ENCODE data around the gene CLIC5.

Gene CLIC5

DNA sequence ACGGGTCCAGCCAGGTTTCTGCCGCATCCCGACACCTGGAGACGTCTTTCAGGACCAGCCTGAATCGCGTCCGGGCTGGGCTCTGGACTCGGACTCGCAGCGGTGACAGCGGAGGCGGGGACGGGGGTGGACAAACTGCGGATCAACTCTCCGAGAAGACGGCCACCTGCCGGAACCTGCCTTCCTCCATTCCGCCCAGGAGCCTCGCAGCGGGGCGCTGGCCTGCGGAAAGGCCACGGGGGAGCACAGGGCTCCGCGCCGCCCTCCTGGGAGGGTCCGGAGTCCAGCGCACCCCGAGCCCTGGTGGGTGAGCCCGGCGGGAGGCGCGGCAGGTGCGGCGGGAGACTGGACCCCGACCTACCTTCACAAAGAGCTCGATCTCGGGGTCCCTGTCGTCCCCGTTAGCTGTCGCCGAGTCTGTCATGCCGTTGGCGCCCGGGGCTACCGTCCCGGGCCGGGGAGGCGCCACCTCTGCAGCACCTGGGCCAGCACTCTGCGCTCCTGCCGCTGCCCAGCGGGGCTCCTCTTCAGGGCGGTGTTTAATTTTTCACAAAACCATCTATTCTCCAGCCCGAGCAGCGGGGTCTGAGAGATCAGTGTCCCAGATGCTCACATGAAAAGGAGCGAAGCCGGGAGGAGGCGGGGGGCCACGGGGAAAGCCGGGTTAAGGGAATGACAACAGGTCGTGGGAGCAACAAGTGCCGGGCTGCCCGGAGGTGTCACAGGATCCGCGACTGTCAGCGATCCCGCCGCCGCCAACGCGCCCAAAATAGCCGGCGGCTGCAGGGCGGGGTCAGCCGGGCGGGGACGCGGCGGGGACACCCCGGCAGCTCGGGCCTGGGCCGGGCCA lies at the start of gene CLIC5:
CLIC5 (minus strand) TSS at position 742 of the 850 bp plus-strand sequence; CDS start at position 424, 318 bp downstream.
- no peak for DNase-seq

GRCh38 chr6:46062991-46063390 lies 47.3 kb upstream of the CLIC5 start:
- no peak for DNase-seq

DNA sequence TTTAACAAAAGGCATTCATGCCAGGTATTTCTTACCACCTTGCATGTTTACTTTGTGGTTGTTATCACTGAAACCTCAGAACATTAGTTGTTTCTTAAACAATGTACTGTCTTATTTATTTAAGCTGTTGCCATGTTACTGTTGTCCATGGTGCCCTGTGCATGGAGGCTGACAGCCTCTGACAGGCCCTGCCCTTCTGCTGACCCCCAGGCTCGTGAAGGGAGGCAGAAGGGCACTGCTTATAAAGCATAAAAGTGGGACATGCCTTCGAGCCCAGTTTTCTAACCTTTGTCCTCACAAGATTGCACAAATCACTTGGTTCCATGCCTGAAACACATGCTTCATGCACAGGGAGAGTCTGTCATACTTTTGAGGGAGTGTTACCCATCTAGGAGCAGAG lies 46.7 kb upstream of the CLIC5 start:
- DNase-seq: no peak

GRCh38 chr6:46061497-46061896 lies 45.8 kb upstream of the CLIC5 start:
- DNase-seq: no peak

GRCh38 chr6:46059608-46060007 lies 43.9 kb upstream of the CLIC5 start:
- DNase-seq: no peak

DNA sequence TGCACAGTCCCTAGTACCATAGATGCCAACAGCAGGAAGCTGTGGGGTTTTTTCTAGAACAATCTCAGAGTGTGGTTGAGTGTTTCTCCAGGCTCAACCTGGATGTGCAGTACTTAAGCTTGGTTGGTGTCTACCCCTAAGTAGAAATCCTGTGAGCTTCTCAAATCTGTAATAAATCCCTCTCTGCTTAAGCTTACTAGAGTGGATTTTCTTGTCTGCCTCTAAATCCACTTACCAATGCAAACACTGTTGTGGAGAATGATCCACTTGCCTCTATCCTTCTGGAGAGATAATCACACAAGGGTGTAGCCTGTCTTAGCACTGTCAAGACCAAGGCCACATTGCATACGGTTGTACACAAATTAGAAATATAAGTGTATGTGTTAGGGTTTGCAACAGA lies 43.3 kb upstream of the CLIC5 start:
- no peak for DNase-seq

DNA sequence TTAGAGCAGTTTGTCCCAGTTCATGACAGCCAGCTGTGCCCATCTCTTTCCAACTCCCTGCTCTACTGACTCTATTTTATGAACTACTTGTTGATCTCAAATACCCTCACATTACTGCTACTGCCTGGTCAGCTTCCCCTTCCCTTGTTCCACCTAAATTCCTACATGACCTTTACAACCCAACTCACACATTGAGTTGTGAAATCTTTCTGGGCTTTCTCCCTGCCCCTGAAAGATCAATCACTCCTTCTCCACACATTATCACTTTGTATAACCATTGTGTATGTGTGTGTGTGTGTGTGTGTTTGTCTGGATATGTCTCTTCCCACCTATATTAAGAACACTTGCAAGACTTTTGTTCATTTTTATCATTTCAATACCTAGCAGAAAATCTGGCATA lies 42.1 kb upstream of the CLIC5 start:
- DNase-seq: no peak

DNA sequence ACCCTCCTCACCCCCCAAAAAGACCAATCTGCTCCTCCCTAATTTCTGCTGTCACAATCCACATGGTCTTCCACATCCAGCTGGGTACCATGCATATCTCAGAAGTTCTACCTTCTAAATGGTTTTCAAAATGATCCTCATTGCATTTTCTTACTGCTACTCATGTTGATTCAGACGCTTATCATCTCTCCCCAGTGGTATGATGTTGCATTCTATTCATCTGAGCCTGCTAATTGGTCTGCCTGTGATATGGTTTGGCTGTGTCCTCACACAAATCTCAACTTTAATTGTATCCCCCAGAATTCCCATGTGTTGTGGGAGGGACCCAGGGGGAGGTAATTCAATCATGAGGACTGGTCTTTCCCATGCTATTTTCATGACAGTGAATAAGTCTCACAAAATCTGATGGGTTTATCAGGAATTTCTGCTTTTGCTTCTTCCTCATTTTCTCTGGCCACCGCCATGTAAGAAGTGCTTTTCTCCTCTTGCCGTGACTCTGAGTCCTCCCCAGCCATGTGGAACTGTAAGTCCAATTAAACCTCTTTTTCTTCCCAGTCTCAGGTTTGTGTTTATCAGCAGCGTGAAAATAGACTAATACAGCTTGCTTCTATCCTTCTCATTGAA lies 41.4 kb upstream of the CLIC5 start:
- DNase-seq: no peak

- DNase-seq: no peak
These were observed 38.9 kb upstream of the CLIC5 start for GRCh38 chr6:46054516-46054915.

GRCh38 chr6:46053039-46053933 lies 37.6 kb upstream of the CLIC5 start:
- DNase-seq: no peak

DNA sequence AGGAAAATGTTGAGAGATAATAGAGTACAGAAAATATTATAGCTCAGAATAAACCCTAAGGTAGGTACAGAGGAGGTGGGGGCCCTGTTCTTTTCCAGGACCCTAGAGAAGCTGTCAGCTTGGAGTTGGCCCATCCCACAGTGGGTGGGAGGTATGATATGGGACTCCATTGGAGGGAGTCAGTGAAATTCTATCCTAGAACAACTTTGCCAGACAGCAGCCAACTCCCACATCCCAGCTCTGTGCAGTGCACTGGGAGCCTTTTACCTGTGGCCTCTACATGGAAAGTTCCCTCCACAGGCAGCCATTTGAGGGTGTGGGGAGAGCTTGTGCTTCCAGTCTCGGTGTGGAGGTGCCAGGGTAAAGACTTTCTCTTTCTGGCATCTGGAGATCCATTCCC lies 36.8 kb upstream of the CLIC5 start:
- no peak for DNase-seq

- peak; percentile 10 for DNase-seq
These were observed 36.3 kb upstream of the CLIC5 start for GRCh38 chr6:46051962-46052361.

DNA sequence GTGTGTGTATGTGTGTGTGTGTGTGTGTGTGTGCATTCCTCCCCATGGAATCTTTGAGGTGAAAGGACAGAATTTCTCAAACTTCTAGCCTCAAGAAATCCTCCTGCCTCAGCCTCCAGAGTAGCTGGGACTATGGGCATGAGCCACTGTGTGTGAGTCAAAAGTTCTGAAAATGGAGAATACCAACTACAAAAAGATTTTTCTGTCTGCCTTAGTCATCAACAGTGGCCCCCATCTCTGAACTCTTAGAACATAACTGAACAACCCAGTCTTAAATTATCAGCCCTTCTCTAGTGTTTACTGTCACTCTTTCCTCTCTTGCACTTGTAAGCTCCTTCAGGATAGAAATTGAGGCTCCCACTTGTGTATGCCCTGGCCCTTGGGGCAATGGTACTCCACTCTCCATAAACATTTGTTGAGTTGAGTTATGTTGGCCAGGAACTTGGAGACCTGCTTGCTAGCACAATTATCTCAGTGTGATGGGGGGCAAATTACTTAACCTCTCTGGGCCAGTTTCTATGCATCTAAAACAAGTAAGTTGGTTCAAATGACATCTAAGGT lies 35.3 kb upstream of the CLIC5 start:
- DNase-seq: no peak

DNA sequence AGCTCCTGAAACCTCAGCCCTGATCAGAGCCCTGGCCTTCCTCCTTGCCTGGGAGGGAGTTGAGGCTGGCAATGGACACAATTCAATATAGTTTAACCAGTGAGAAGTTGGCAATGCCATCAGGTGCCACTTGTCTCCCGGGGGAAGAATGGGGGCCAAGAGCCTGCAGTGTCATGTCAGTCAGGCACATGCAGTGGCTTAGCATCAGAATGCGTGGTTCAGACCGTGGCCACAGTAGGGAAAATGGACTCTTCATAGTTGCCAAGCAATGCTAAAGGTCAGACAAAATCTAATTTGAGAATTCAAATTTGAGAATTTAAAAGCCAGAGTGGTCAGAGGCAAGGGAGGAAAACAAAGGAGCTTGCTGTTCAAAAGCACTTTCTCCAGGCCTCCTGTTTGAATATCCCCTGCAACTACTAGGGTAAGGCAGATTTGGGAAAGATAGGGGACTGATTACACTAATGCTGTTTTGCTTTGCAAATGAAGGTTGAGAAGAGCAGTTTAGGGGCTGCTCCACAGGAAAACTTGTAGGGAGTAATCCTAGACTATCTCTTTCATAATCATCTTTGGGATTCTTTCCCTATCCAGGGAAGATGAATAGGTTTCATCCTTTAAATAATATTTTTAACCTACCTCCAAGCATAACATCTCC lies 33.1 kb upstream of the CLIC5 start:
- no peak for DNase-seq

GRCh38 chr6:46046558-46047174 lies 31.0 kb upstream of the CLIC5 start:
- DNase-seq: no peak

DNA sequence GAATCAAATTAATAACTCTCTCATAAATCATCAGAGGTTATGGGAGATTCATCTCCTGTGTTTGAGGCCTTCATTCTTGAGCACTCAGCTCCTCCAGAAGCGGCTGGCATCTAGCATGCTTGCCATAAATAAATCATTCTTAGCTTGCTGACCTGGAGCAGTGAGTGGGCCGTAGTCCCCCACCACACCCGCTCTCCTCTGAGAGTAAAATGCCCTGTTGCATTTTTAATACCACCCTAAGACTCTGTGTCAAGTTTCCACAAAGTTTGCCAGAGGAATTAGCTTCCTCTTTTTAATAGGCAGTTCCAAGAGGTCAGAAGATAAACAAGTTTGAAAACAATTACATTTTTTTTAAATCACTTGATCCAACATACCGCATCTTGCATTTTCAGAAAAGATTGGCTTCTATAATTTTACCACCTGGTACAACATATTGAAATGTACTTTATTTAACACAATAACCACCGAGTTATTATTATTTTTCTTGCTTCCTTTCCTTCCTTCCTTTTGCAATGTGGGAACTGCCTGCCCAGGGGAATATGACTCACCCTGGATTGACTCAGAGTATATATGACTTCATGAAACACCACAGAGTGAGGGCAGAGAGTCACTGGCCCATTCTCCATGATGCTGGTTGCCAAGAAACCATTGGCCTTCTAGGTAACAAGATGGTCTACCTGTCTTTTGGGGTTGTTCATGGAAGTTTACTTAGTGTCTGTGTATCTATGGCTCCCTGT lies 29.4 kb upstream of the CLIC5 start:
- peak; percentile 80 for DNase-seq

- DNase-seq: peak; percentile 20
These were observed 26.8 kb upstream of the CLIC5 start for GRCh38 chr6:46042355-46042999.

DNA sequence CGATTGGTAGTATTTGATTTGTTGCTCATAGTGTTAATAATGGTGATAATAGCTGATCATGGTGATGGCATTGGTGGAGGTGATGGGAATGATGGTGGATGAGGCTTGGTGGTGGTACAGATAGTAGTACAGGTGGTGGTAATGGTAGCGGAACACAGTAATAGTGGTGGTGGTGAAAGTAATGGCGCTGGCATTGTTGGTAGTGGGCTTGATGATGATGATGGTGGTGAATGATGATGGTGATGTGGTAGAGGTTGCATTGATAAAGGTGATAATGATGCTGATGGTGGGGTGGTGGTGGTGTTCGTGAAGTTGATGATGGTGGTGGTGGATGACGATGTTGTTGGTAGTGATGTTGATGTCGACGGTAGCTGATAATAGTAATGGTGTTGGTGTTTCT lies 24.6 kb upstream of the CLIC5 start:
- no peak for DNase-seq

GRCh38 chr6:46039646-46040045 lies 24.0 kb upstream of the CLIC5 start:
- DNase-seq: no peak

DNA sequence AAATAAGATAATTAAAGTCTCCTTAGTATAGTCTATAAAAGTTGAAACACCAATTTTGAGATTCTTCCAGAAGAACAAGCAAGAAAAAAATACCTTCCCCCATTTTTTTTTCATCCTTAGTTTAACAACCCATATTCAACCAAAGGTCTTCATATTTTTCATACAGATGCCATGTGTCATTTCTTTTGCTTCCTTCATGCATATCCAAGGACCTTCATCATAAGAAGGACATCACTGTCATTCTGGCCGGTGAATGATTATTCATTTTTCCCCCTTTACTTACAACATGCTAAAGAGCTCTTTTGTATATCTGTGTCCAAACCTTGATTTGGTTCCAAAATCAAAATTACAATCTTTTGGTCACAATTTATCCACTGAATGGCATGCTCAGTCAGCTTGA lies 21.3 kb upstream of the CLIC5 start:
- DNase-seq: no peak

- no peak for DNase-seq
These were observed 19.6 kb upstream of the CLIC5 start for GRCh38 chr6:46035242-46035641.
